ENCODE results near the gene MECP2.

DNA sequence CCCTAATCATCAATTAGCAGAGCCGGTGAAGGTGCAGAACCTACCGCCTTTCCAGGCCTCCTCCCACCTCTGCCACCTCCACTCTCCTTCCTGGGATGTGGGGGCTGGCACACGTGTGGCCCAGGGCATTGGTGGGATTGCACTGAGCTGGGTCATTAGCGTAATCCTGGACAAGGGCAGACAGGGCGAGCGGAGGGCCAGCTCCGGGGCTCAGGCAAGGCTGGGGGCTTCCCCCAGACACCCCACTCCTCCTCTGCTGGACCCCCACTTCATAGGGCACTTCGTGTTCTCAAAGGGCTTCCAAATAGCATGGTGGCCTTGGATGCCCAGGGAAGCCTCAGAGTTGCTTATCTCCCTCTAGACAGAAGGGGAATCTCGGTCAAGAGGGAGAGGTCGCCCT, 43.2 kb upstream of the MECP2 start:
- TF ChIP-seq CTCF (IDR thresholded peaks at IDR 0.05) (no peak), POLR2A (IDR thresholded peaks at IDR 0.05) (no peak)
